ENCODE data around the gene HNRNPUL1.
"Not testable (repeated sequence)": the region's sequence is repeated elsewhere in the genome, so short reads cannot be mapped to it uniquely, and the experiment has no call there.

HNRNPUL1 gene

DNA sequence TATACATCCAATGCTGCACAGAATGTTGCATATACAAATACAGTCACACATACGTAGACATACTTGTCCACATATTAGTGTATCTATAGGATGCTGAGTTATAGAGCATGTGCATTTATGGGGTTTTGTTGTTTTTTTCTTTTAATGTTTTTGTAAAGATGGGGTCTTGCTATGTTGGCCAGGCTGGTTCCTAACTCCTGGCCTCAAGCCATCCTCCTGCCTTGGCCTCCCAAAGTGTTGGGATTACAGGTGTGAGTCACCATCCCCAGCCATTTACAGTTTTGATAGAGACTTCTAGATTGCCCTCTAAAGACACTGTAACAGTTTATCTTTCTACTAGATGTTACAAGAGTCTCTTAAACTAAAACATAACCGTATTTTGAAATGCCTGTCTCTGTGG is 14.3 kb downstream of the HNRNPUL1 start:
- no peak for DNase-seq

DNA sequence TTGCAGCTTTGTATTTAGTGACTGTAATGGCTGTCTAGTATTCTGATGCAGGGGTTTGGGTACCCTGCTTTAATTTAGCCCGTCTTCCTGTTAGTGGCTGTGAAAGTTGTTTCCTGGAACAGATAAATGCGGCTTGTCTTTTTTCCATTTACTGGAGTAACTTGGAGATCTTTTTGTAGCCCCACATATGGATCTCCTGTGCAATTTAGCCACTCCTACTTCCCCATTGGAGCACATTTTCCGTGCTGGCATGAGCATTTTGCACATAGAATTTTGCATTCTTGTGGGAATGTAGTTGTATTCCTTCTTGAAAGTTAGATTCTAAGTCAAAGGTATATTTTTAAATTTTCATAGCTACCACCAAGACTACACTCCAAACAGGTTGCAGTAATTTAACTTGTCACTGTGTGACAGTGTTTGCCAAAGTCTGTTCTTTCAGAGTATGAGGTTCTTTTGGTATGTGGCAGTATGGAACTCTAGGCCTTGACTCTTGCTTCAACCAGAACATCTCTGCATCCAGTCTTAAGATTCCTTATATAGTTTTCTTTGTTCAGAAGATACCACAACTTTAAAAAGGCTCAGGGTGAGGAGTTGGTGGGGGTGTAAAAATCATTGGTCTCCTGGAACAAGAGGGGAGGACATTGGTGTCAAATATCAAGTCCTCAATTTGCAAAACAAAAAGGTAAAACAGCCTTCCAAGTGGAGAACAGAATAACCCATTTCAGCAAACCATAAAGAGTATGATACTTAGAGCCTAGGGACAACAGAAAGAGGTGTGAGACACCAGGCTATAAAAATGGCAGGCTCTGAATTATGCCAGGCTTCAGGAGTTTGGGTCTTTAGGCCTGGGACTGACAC is 24.7 kb downstream of the HNRNPUL1 start:
- no peak for DNase-seq

DNA sequence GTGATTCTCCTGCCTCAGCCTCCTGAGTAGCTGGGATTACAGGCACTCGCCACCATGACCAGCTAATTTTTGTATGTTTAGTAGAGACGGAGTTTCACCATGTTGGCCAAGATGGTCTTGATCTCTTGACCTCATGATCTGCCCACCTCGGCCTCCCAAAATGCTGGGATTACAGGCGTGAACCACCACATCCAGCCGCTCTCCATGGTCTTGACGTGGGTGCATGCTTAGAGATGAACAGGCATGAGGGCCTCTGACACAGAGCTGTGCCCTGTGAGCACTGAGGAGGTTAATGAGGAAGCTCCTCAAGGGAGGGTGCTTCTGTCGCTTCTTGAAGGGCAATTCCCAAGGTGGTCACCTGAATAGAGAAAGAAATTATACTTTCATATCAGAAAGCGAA is 25.6 kb downstream of the HNRNPUL1 start:
- DNase-seq = not testable (repeated sequence)

DNA sequence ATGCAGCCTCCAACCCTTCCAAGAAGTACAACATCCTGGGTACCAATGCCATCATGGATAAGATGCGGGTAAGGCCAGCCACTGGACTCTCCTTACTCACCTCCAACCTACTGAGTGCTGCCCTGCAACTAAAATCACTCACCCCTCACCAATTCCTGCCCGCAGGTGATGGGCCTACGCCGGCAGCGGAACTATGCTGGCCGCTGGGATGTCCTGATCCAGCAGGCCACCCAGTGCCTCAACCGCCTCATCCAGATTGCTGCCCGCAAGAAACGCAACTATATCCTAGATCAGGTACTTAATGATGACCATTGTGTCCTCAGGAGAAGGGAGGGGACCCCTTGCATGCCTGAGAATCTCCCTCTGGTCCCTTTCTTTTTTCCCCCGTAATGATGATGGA is 30.2 kb downstream of the HNRNPUL1 start:
- no peak for DNase-seq

DNA sequence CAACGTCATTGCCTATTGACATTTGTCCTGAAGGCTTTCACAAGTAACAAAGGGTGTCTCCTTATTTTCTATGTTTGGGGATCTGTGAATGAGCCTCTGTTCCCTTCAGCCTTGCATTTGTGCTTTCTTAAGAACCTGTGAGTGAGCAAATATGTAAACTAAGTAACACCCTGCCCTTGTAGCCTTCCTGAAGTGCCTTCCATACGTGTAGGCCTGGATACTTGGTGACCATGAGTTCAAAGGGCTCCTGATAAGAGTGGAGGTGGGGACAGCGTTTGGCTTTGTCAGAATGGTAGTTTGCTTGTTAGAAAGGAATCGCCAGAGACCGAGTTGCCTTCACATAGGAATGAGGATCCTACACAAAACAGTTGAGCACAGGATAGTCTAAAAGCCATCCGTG is 31.3 kb downstream of the HNRNPUL1 start:
- DNase-seq = no peak

DNA sequence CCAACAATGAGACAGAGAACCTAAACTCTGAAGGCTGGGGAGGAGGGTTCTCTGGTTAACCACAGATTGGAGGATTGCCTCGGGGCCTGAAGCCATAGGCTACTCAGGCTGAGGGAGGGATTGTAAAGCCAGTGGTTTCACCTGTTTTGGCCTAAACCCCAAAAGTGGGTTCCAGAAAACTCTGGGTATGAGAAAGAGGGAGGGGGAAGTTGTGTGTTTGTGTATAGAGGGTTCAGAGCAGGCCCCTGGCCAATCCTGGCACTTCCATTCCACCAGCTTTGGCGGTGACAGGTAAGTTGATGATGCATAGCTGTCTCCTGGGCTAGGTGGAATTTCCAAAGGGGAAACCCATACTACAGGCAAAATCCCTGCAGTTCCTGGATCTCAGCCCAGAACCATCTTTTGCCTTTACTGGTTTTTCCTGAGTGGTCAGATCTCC is 32.3 kb downstream of the HNRNPUL1 start:
- DNase-seq = no peak

DNA sequence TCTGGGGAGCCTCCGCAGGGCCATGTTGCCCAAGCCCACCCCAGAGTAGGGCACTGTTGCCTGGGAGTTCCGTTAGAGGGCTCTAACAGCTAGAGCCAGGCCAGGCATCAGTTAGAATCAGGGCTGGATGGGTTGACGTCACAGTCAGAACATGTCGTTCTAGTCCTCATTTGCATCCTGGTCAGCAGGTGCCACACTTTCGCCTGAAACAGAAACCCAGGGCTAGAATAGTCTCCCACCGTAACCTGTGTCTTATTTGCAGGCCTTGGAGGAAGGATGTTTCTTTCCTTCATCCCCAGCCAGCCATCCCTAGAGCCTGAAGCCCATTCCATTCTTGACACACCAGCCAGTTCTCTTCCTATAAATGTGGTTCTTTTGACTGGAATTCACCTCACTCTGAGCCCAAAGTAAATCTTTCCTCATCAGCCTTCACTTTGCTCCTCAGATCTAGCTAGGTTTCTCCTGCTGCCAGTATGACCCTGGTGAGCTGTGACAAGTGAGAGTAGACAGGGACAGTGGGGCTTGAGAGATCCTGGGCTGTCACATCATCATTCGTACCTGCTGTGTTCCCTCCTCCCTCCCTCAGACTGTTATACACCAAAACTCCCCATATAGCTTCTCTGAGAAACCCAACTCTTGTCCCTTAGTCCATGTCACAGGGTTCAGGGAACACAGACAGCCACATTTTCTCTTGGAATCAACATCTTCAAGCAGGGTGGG is 33.6 kb downstream of the HNRNPUL1 start:
- no peak for DNase-seq

DNA sequence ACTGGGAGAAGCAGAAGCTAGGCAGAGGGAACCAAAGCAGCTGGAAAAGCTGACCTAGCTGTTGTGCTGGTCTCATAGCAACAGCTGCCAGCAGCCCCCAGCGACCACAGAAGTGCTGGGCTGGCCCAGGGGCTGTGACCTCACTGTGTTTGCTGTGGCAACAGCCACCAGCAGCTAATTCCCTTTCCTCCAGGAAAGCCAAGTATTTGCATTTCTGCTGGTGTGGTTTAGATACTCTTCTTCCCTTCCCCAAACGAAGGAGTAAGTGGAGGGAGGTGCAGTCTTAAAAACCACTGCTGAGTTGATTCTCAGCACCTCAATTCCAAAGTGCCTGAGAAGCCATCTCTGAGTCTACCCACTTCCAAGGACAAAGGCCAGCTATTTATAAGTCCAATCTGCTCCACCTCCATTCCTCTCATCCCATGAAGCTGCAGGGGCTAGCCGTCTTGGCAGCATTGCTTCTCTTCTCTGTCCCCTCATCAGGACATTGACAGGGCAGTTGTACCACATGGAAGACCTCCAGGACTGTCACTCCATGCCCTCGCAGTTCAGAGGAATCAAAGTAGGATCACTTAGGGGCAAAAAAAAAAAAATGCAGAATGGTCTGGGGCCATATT is 34.3 kb downstream of the HNRNPUL1 start:
- DNase-seq = peak; percentile 35

DNA sequence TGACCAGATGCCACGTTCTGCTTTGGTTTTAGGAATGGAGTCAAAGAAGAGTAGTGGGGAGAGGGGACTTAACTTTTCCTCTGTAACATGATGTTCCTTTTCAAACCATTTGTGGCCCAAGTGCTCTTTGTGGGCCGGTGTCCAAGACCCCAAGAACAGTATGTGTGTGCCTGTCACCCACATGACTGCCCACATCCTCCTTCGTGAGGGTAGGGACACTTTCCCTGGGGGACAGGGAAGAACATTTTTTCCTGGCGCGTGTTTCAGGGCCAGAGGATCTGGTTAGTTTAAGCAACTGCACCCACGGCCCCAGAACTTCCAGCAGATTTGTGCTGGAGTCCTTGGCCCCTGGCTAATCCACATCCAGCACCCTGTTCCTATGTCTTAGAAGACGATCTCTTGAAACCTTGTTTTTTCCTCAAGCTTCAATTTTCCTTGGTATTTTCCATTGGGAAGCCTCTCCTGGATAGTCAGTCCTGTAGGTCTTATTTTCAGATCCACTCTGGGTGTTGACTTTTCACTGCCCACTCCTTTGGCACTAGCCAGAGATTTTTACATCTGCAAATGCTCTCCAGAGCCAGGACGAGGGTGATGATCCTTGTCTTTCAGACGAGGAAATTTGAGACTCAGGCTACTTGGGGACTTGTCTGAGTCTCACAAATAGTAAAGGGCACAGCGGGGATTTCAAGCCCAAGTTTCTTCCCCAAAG is 35.0 kb downstream of the HNRNPUL1 start:
- no peak for DNase-seq

DNA sequence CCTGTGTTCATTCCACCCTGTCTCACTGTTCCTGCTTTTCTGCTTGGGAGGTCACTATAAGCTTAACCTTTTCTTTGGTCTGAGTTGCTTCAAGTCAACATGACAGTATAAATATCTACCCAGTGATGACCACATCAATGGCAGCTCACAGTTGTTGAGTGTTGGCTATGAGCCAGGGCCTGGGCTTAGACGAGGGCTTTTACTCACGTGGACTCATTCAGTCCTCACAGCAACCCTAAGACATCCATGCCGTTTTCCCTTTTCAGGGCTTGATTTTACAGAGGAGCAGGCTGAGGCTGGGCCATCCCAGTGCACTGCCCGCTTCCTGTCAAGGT is 35.5 kb downstream of the HNRNPUL1 start:
- peak; percentile 52 for DNase-seq

DNA sequence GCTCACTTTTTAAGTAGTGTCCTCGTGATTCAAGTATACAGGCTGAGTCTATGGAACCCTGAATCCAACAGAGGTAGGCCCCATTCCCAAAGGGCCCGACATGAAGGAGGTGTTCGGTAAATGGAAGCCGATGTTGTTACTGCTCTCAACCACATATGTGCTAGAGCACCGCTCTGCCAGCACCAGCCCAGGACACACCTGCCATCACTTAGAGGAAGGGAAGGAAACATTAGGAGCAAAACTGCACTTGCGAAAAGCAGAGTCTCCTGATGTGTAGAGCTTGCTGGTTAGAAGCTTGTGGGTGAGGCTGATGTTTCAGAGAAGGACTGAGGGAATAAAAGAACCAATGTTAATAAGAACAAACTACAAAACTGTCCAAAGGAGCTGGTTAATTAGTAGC is 36.4 kb downstream of the HNRNPUL1 start:
- no peak for DNase-seq

DNA sequence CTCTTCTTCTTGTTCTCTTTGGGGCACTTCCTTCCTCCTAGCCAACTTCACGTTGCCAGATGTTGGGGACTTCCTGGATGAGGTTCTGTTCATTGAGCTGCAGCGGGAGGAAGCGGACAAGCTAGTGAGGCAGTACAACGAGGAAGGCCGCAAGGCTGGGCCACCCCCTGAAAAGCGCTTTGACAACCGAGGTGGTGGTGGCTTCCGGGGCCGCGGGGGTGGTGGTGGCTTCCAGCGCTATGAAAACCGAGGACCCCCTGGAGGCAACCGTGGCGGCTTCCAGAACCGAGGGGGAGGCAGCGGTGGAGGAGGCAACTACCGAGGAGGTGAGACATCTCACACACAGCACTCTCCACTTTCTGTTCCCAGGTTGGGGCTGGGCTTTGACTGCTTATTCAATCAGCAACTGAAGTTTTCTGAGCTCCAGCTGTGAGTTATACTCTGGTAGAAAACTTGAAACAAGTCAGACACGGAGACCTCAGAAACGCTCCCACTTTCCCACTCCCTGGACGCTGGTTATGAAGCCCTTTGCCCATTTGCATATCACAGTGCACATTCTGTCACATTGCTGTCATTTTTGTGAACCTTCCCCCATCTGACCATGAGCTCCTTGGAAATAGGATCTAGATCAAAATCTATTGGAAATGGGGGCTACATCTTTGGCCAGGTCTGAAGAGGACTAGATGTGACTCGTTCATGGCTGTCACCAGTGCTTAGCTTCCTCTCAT is 38.6 kb downstream of the HNRNPUL1 start:
- DNase-seq = peak; percentile 68

DNA sequence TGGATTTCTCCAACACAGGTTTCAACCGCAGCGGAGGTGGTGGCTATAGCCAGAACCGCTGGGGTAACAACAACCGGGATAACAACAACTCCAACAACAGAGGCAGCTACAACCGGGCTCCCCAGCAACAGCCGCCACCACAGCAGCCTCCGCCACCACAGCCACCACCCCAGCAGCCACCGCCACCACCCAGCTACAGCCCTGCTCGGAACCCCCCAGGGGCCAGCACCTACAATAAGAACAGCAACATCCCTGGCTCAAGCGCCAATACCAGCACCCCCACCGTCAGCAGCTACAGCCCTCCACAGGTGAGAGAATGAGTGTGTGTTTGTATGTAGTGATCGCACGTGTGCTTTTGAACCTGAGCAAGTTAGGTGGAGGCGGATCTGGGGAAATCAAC is 39.8 kb downstream of the HNRNPUL1 start:
- no peak for DNase-seq

DNA sequence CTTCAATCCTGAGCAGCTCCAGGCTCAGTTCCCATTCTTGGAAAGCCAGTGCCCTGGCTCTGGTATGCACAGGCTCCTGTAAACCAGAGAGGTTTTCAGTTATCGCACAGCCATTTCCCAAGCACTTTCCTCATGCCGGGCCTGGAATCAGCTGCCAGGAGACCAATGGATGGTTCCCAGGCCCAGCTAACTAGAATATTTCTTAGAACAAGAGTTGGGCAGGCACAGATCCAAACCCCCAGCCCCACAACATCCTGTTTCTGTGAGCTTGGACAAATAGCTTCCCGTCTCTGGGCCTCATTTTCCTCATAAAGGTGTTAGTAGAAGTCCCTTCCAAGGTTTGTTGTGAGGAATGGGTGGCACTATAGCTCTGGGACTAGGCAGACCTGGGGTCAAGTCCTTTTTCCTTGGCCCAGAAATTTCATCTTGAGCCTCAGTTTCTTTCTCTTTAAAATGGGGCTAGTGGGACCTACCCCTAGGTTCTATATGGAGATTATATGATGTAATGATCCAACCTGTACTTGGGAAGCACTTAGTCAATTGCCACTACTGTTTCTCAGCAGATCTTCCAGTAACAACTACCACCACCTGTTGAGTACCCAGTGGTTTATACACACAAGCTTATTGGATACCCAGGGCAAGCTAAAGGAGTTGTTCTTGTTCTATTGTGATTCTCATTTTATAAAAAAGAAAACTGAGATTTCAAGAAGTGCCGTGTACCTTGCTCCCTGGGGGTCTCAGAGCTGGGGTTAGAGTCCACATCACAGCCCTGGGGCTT is 40.7 kb downstream of the HNRNPUL1 start:
- DNase-seq = no peak

DNA sequence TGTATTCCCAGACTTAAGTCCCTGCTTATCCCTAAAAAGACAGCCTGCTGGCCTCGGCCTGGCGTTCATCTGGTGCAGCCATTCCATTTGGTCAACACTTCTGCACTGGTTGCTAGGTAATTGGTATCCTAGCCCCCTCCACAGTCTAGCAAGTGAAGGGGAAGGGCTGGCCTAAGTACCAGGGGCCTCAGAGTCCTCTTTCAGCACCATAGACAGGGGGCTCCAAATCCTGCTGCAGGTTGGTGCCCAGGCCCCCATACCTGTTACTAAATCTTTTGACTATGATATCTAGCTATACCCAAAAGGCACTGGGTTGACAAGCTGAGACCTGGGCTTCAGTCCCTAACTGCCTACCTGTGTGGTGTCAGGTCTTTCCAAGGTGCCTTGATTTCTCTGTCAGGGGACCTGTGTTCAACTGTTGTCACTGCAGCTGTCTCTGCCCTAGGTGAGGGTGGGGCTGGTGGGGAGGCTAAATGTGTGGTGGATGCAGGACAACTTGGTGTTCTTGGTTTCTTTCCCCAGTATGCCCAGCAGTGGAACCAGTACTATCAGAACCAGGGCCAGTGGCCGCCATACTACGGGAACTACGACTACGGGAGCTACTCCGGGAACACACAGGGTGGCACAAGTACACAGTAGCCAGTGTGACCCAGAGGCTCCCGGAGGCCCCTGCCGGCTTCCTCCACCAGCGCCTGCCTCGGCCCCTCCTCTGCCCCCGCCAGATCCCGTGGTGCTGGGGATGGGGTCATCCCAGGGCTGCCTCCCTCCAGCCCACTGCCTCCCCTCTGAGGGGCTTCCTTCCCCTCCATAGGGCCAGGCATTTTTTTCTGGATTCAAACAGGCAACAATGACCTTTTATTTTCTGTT is 42.0 kb downstream of the HNRNPUL1 start:
- DNase-seq = peak; percentile 14

DNA sequence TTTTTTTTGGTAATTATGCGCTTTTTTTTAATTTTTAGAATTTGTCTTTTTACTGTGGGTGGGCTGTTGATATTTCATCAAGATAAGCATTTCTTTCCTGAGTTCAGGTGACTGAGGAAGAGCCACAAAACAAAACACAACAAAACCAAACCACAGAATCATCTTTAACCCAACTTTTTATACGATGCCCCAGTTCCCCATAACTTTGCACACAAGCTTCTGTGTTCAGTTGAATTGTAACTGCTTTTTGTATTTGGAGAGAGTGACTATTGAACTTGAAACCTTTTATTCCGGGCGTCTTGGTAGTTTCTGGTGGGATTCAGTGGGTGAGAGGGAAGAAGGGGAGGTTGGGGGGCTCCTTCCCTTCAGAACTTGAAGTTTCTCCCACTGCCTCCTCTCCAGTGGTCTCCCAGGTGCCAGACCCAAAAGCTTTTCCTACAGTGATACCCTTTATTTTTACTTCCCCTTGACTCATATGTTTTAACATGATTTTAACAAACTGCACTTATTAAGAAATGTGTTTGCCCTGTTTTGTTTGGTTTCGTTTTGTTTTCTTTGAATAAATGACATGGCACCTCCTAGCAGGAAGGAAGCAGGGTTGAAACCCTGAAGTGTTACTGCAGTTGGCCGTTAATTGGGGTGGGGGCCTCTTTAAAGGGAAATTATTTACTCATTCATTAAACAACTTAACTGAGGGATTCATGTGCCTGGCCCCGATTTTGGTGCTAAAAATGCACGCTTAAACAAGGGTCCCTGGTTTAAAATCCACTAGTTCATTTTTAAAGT is 43.1 kb downstream of the HNRNPUL1 start:
- DNase-seq = no peak

DNA sequence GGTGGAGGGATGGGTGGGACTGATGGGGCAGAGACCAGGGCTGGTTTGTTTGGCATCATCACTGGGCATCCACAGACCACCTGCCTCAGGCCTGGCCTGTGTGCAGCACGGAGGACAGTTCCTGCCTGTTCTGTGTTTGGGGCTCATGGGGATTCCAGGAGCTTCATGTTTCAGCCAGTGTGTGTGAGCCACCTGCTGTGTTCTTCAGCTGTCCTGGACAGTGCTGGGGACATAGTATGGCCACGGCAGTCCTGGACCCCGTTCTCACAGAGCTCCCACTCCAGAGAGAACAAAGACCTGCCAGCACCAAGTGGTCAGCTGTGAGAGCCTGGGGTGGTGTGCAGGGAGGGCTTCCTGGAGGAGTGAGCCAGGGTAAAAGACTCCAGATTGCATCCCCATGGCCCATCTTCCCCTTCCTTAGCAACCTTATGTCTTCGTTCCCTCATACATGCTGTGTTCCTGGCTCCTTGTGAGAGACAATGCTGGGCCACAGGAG is 43.8 kb downstream of the HNRNPUL1 start:
- no peak for DNase-seq

DNA sequence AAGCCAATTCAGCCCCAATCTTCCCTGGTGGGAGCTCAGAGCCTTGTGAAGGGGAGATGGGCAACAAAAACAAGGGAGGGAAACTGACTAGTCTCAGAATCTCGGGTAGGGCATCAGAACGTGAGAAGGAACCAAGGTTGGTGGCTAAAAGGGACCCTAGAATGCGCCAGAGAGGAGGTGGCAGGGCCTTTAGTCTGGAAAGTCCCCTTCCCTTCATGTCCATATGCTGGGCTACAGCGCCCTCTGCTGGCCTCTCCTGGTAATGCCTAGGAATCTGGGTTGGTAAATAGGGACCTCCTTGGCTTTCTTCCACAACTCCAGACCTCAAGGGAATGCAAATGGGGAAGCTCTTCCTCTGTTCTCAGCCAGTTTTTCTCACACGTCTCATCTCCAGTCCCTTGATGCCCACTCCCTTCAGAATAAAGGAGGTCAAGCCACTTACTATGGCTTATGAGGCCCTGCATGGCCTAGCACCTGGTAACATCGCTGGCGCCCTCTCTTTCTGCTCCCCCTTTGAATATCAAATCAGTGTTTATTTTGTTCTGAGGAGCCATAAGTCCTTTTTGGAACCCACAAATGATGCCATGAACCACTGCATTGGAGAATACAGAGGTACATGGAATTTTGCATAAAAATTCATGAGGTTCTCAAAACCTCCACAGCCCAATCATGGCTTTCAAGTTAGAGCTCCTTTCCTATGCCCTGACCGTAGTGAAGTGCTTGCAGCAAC is 44.4 kb downstream of the HNRNPUL1 start:
- peak; percentile 94 for DNase-seq

Measured in activated CD8-positive, alpha-beta memory T cell treated with anti-CD3 and anti-CD28 coated beads, Interleukin-2, amount 50 U/mL, for 4 hours (primary cell).